HCT116 (cell line): ENCODE data around the gene COPG2.
"Not testable (repeated sequence)": the region's sequence is repeated elsewhere in the genome, so short reads cannot be mapped to it uniquely, and the experiment has no call there.

ENCODE experiments used
- CTCF ChIP-seq, 3 experiments: fragments of 200-600 bp in 1 of 3; sonication (generic) in 1 of 3; IDR thresholded peaks in 2 of 3; conservative IDR thresholded peaks in 1 of 3; 2 replicates each; pipeline ENCODE4 v1.5.1; 2012 to 2017; ENCODE audit warnings: low read depth in 2 of 3, low read length in 2 of 3, antibody characterized with exemption in 1 of 3, borderline replicate concordance in 1 of 3, control low read depth in 1 of 3, mild to moderate bottlenecking in 1 of 3, mixed read lengths in 1 of 3, mixed run types in 1 of 3, moderate library complexity in 1 of 3; ENCODE audit not compliant: insufficient read depth in 1 of 3
- EGR1 ChIP-seq: IDR thresholded peaks from 2 replicates; pipeline ENCODE4 v1.6.1; 2012; ENCODE audit warnings: low read depth
- EZH2 ChIP-seq: fragments of 200-600 bp; sonication (generic); IDR thresholded peaks from 2 replicates; pipeline ENCODE4 v1.6.1; 2017; ENCODE audit warnings: antibody characterized with exemption, mixed run types
- EZH2phosphoT487 ChIP-seq: fragments of 200-600 bp; IDR thresholded peaks from 2 replicates; pipeline ENCODE4 v1.6.1; 2018; ENCODE audit warnings: antibody characterized with exemption, borderline replicate concordance
- FOSL1 ChIP-seq: IDR thresholded peaks from 2 replicates; pipeline ENCODE4 v1.6.1; 2012; ENCODE audit warnings: low read depth
- JUND ChIP-seq: IDR thresholded peaks from 2 replicates; pipeline ENCODE4 v1.6.1; 2012
- MAX ChIP-seq: IDR thresholded peaks from 2 replicates; pipeline ENCODE4 v1.6.1; 2012
- POLR2A ChIP-seq: IDR thresholded peaks from 2 replicates; pipeline ENCODE4 v1.7.0; 2011; ENCODE audit warnings: borderline replicate concordance; ENCODE audit not compliant: insufficient read depth, insufficient read length; ENCODE audit errors: extremely low read depth
- REST ChIP-seq: IDR thresholded peaks from 2 replicates; pipeline ENCODE4 v1.6.1; 2012; ENCODE audit warnings: low read depth
- SIN3A ChIP-seq: IDR thresholded peaks from 2 replicates; pipeline ENCODE4 v1.6.1; 2012; ENCODE audit warnings: low read depth
- SP1 ChIP-seq: IDR thresholded peaks from 2 replicates; pipeline ENCODE4 v1.6.1; 2012; ENCODE audit warnings: low read depth
- TCF7L2 ChIP-seq: IDR thresholded peaks from 2 replicates; pipeline ENCODE4 v1.7.0; 2011; ENCODE audit warnings: borderline replicate concordance, inconsistent platforms; ENCODE audit not compliant: insufficient read depth, insufficient read length; ENCODE audit errors: extremely low read depth
- ZNF274 ChIP-seq: fragments of 200-500 bp; sonication (Bioruptor generic); IDR thresholded peaks from 2 replicates; pipeline ENCODE4 v1.6.1; 2014; ENCODE audit warnings: mild to moderate bottlenecking, low read depth, low read length, inconsistent platforms

DNA sequence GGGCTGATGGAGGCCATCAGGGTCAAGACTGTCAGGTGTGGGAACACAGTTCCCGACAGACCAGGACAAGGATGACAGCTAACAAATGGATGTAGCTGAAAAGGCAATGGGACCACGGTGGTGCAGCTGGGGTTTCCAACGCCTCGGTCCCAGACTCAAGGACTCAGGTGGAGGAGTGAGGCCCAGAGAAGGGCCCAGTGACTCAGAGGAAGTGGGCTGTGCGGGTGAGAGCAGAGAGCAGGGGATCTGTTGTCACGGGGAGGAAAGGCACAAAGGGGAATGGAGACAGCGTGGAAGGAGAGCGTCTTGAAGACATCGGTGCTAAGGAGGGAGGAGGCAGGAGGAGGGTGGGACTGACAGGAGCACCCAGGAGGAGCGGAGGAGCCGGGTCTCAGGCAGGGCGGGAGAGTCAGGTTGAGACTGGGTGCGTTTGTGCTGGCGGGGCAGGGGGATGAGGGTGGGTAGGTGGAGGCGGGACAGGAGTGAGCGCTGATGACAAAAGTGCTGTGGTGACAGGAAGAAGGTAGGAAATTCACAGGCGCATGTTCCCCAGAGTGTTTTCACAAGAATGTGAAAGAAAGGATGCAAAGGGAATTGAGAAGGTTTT is 144.9 kb downstream of the COPG2 start:
- not testable (repeated sequence) for TF ChIP-seq CTCF (IDR thresholded peaks at IDR 0.05 in 2 of 3, conservative IDR thresholded peaks at IDR 0.05 in 1 of 3; ENCODE audit: borderline replicate concordance in 1 of 3, insufficient read depth in 1 of 3, low read depth in 2 of 3, low read length in 2 of 3); EZH2; ZNF274; EZH2phosphoT487; TCF7L2; SIN3A; MAX; JUND; FOSL1; EGR1; POLR2A; REST; SP1
